Right lung (tissue), 10 donors: ENCODE measurements around the gene DOCK9. TPM values are rescaled to one million over a fixed set of nuclear protein-coding genes. Genes with fewer than 3 reads are reported as not detected.

ENCODE experiments used
- DNase-seq, 2 donors: peaks; one replicate each; pipeline ENCODE4 v3.0.0-alpha.2; 2013
- long read RNA-seq, 8 donors: transcript quantifications; one replicate each; lab custom pipeline, GENCODE V29; 2026
- polyA plus RNA-seq, 5 donors: library from polyadenylated mRNA; unstranded; fragments of 120-200 nt; gene quantifications; one replicate each; pipeline versions ENCODE4 v1.2.1 to v1.2.3, GENCODE V29; 2013; ENCODE audit warnings: inconsistent platforms in 1 of 5, low replicate concordance in 1 of 5; ENCODE audit not compliant: insufficient read length in 5 of 5, insufficient read depth in 1 of 5

Gene DOCK9, protein sequence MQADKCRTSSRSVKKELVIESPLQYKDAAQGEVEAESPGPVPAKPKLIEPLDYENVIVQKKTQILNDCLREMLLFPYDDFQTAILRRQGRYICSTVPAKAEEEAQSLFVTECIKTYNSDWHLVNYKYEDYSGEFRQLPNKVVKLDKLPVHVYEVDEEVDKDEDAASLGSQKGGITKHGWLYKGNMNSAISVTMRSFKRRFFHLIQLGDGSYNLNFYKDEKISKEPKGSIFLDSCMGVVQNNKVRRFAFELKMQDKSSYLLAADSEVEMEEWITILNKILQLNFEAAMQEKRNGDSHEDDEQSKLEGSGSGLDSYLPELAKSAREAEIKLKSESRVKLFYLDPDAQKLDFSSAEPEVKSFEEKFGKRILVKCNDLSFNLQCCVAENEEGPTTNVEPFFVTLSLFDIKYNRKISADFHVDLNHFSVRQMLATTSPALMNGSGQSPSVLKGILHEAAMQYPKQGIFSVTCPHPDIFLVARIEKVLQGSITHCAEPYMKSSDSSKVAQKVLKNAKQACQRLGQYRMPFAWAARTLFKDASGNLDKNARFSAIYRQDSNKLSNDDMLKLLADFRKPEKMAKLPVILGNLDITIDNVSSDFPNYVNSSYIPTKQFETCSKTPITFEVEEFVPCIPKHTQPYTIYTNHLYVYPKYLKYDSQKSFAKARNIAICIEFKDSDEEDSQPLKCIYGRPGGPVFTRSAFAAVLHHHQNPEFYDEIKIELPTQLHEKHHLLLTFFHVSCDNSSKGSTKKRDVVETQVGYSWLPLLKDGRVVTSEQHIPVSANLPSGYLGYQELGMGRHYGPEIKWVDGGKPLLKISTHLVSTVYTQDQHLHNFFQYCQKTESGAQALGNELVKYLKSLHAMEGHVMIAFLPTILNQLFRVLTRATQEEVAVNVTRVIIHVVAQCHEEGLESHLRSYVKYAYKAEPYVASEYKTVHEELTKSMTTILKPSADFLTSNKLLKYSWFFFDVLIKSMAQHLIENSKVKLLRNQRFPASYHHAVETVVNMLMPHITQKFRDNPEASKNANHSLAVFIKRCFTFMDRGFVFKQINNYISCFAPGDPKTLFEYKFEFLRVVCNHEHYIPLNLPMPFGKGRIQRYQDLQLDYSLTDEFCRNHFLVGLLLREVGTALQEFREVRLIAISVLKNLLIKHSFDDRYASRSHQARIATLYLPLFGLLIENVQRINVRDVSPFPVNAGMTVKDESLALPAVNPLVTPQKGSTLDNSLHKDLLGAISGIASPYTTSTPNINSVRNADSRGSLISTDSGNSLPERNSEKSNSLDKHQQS (N-terminal part only)
- polyA plus RNA-seq, result 100 to 1,000 TPM in 4 of 5 donors, 10 to 100 TPM in 1; 89.5 to 123 (median 115) TPM
- long read RNA-seq, donor 1, partial matches to known transcripts, result 0 of 1 reads
- long read RNA-seq, donor 1, other reads (novel, unspliced or antisense), result 0 of 1 reads
- long read RNA-seq, donor 2, result 0 reads
- long read RNA-seq, donor 3, result 0 reads
- long read RNA-seq, donor 4, result 0 reads
- long read RNA-seq, donor 5, result 0 reads
- long read RNA-seq, donor 6, result 0 reads
- long read RNA-seq, donor 7, result 0 reads
- long read RNA-seq, donor 8, result 0 reads

GRCh38 chr13:98977568-98978265 lies at the start of gene DOCK9:
Gene DOCK9, minus strand, starts transcription at chr13:98978064. Its CDS starts 155 bp downstream, at chr13:98977909.
- peak in 1 of 2 donors; percentile 45 for DNase-seq

DNA sequence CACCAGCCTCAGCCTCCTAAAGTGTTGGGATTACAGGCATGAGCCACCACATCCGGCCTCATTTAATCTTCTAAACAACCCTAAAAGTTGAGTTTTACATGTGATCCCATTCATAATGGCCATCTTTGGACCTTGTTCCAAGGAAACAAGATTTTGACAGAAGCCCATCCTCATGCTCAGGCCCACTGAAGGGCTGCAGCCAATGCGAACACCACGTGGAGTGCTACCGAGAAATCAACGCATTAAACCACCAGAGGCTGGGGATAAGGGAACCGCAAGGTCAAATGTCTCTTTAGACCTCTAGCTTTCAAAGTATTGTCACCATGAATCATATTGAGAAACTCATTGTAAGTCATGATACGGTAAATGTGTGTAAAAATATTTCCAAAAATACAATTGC lies 49.4 kb upstream of the DOCK9 start:
- no peak for DNase-seq

DNA sequence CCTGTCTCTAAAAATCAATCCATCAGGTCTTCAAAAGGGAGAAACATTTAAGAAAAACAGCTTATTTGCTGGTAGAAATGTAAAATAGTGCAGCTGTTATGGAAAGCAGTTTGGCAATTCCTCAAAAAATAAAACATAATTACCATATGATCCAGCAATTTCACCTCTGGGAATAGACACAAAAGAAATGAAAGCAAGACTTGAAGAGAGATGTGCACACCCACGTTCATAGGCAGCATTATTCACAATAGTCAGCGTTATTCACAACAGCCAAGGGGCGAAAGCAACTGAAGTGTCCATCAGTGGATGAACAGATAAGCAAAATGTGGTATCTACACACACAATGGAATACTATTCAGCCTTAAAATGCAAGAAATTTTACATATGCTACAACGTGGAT lies 45.1 kb upstream of the DOCK9 start:
- no peak for DNase-seq

- DNase-seq, result no peak
Observed at GRCh38 chr13:99018418-99019180, 40.7 kb upstream of the DOCK9 start.

DNA sequence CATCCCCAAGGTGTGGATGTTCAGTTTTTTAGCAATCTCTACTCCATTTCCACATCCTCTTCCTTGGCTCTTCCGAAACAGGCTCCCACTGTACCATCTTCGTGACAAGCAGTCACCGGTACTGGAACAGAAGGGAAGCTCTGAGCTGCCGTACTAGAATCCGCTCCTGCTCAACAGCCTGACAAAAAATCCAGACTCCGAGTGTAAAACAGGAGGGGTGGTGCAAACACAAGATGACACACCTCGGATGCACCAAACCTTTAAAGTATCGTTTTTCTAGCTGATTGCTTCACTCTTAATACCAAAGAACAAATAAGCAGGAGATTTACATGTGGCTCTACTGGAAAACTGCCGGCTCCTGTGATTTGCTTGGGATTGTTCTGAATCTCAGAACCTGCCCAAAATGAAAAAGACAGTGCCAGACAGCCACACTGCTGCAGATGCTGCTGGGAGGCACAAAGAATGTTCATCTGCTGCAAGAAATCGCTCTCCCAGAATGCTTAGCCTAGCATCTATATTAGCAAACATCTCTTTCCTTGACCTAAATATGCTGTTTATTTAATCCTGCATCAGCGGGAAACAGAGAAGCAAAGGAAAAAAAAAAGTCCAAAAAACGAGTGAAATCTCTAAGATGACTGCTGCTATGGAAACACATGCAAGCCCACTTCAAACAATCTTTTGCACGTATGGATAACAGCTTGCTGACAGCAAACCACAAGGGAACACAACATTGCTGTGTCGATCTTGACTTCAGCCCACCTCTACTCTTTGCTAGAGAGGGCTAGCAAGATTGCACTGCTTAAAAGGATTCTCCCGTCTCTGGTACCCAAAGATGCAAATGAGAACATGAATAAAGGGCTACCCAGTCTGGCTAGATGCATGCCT lies 38.0 kb upstream of the DOCK9 start:
- no peak for DNase-seq

- DNase-seq, result no peak
Observed at GRCh38 chr13:99014522-99014921, 36.7 kb upstream of the DOCK9 start.

- no peak for DNase-seq
Observed at GRCh38 chr13:99013951-99014350, 36.1 kb upstream of the DOCK9 start.

- DNase-seq, result no peak
Observed at GRCh38 chr13:99012539-99012938, 34.7 kb upstream of the DOCK9 start.

DNA sequence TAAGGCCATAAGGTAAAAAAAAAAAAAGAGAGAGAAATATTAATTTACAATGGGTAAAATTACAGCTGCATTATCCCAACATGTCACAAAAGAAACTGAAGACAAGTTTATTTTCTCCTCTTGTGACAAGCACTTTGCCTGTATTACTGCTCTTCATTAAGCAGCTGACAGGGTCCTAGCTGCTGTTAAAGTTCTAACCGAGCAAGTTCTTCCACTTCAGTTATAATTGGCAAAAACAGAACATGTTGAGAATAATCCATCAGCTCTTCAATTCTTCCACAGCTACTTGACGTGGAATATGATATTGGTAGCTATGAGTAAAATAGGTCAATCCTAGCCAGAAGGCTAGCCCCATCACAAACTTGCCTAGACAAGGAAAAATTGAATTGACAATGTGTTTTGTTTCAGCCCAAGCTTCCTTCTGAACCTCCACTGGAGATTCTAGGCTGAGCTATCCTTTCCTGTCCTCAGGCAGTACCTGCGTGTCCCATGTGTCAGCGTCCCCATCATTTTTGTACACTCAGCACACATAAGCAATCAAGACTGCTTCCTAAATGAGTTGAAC lies 32.2 kb upstream of the DOCK9 start:
- no peak for DNase-seq

GRCh38 chr13:99008577-99008976 lies 30.7 kb upstream of the DOCK9 start:
- no peak for DNase-seq

DNA sequence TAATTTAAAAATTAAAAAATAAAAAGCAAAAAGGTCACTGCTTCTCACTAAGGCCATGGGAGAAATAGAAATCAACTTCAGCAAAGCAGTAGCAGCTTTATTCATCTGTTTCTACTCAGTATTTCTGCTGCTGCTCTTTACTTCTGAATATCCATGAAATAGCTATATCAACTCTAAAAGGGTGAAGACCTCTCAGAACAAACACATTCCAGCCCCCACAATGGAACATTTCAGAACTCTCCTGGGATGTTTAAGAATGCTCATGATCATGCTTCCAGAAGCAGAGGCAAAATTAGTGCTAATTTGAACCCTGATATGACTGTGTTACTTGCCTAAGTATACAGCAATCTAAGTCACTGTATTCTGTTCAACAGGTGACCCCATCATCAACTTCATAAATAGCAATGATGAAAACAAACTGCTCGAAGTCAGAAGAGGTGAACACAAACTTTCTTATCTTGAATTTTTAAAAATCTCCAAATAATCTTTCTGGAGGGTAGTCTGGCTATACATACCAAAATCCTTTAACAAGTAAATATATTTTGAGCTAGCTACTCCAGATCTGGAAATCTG lies 29.6 kb upstream of the DOCK9 start:
- no peak for DNase-seq

DNA sequence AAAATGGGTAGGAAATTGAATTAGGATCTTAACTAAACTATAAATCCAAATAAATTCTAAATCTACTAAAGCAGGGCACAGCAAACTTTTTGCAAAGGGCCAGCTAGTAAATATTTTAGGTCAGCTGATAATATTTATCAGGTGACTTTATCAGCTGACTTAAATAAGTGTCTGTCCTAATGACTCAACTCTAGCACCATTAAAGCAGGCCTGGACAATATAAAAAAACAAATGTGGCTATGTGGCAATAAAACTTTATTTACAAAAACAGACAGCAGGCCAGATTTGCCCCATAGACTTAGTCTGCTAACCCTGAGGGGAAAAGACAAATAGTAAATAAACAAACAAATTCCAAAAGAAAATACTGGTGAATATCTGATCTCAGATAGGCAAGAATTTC lies 27.7 kb upstream of the DOCK9 start:
- DNase-seq, result no peak

DNA sequence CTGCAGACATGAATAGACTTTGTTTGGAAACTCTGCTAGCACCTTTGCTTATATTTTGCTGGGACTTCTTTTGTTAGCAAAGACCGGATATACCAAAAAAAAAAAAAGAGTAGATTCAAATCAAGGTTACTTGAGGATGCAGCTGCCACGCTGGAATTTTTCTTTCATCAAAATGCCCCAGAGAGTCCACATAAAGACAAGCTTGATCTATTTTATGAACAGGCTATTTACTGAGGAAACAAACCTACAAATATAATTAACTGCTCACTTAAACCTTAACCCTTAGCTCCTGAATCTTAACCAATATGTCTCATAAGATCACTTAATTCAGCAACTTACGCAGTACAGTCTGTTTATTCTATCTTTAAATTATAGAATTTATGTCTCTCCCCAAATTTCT lies 27.1 kb upstream of the DOCK9 start:
- DNase-seq, result no peak

GRCh38 chr13:99003851-99004471 lies 26.1 kb upstream of the DOCK9 start:
- DNase-seq, result no peak

- DNase-seq, result no peak
Observed at GRCh38 chr13:99003186-99003585, 25.3 kb upstream of the DOCK9 start.

DNA sequence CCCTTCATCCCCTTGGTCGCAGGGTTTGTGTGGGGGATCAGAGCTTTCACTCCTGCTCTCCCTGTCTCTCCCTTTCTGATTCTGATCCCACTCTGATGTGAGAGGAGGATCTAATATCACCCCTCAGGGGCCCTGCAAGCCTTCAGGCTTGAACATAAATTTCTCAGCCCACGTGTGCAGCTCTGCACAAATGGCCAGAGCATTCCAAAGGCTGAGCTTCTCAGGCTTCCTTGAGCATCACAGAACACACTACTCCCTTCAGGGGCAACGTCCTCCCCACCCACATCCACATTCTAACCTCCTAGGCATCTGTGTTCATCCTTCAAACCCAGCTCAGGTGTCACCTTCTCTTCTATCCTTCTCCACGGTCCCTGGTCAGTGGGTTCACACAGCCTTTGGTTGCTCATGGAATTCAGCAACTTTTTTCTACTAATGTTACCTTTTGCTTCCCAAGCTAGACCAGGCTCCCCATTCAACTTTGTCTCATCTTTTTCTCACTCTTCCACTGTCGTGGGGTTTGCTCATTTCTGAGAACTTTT lies 24.4 kb upstream of the DOCK9 start:
- no peak for DNase-seq

- DNase-seq, result no peak
Observed at GRCh38 chr13:99000137-99000536, 22.3 kb upstream of the DOCK9 start.

- no peak for DNase-seq
Observed at GRCh38 chr13:98999639-98999952, 21.7 kb upstream of the DOCK9 start.
